GM20000 (cell line): ENCODE data around the gene BLTP3A.
"Not testable (repeated sequence)": the region's sequence is repeated elsewhere in the genome, so short reads cannot be mapped to it uniquely, and the experiment has no call there.

Experiments used
- DNase-seq: peaks from one replicate; pipeline ENCODE4 v3.0.0; 2012; ENCODE audit warnings: low spot score
- TF ChIP-seq, protein P1 (sequence below): IDR thresholded peaks from 2 replicates; pipeline ENCODE4 v1.5.1; 2012; ENCODE audit warnings: mild to moderate bottlenecking, control low read depth; ENCODE audit errors: extremely low read depth, missing control alignments

The BLTP3A gene

DNA sequence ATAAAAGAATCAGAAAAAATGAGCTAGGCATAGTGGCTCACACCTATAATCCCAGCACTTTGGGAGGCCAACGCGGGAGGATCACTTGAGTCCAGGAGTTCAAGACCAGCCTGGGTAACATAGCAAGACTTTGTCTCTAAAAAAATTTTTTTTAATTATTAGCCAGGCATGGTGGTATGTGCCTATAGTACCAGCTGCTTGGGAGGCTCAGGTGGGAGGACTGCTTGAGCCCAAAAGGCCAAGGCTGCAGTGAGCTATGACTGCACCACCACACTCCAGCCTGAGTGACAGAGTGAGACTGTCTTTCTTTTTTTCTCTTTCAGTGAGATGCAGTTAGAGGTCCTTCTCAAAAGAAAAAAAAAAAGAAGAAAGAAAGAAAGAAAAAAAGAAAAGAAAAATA is 43.1 kb upstream of the BLTP3A start:
- TF ChIP-seq, protein P1, sequence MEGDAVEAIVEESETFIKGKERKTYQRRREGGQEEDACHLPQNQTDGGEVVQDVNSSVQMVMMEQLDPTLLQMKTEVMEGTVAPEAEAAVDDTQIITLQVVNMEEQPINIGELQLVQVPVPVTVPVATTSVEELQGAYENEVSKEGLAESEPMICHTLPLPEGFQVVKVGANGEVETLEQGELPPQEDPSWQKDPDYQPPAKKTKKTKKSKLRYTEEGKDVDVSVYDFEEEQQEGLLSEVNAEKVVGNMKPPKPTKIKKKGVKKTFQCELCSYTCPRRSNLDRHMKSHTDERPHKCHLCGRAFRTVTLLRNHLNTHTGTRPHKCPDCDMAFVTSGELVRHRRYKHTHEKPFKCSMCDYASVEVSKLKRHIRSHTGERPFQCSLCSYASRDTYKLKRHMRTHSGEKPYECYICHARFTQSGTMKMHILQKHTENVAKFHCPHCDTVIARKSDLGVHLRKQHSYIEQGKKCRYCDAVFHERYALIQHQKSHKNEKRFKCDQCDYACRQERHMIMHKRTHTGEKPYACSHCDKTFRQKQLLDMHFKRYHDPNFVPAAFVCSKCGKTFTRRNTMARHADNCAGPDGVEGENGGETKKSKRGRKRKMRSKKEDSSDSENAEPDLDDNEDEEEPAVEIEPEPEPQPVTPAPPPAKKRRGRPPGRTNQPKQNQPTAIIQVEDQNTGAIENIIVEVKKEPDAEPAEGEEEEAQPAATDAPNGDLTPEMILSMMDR: no peak

DNA sequence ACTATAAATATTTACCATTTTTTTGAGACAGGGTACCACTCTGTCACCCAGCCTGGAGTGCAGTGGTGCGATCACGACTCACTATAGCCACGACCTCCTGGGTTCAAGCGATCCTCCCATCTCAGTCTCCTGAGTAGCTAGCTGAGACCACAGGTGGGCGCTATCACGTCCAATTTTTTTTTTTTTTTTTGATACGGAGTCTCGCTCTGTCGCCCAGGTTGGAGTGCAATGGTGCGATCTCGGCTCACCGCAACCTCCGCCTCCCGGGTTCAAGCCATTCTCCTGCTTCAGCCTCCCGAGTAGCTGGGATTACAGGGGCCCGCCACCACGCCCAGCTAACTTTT is 35.4 kb upstream of the BLTP3A start:
- DNase-seq: not testable (repeated sequence)

More for the DNA sequence above, 43.1 kb upstream of the BLTP3A start:
- no peak for DNase-seq

DNA sequence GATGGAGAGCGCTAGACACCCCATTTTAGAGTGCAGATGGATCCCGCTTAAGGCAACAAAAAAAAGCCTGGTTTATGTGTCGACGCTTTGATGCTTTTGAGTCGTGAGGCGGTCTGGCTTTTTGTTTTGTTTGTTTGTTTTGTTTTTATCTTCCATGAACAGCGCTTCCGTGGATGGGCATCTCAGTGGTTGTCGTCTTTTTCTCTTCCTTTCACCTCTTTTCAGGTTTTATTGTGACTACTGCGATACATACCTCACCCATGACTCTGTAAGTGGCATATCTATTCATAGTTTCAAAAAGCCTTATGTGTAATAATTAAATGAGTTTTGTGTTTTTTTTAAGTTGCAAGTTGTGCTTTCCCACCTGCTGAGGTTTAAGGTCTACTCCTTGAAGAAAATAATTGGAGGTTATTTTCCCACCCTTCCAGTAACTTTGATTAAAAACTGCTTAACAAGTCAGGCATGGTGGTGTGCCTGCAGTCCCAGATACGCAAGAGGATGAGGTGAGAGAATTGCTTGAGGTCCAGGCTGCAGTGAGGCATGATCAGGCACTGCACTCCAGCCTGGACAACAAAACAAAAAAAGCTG is 34.1 kb upstream of the BLTP3A start:
- TF ChIP-seq, protein P1: no peak
- DNase-seq: no peak

DNA sequence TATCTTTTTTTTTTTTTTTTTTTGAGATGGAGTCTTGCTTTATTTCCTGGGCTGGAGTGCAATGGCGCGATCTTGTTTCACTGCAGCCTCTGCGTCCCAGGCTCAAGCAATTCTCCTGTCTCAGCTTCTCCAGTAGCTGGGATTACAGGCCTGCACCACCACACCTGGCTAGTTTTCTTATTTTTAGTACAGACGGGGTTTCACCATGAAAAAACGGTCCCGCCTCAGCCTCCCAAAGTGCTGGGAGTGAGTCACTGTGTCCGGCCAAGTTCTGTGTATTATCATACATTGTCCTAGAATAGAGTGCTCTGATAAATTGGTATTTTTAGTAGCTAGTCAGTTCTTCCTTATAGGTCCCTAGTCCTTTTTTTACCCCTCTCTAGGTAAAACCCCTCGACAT is 31.8 kb upstream of the BLTP3A start:
- TF ChIP-seq, protein P1: no peak
- no peak for DNase-seq

DNA sequence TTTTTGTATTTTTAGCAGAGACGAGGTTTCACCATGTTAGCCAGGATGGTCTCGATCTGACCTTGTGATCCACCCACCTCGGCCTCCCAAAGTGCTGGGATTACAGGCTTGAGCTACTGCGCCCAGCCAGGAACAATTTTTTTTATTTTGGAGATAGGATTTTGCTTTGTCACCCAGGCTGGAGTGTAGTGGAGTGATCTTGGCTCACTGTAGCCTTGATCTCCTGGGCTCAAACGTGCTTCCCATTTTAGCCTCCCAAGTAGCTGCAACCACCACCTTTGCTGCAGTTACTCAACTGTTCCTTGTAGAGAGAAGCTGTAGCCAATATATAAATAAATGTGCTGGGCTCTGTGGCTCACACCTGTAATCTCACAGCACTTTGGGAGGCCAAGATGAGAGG is 30.2 kb upstream of the BLTP3A start:
- not testable (repeated sequence) for DNase-seq

DNA sequence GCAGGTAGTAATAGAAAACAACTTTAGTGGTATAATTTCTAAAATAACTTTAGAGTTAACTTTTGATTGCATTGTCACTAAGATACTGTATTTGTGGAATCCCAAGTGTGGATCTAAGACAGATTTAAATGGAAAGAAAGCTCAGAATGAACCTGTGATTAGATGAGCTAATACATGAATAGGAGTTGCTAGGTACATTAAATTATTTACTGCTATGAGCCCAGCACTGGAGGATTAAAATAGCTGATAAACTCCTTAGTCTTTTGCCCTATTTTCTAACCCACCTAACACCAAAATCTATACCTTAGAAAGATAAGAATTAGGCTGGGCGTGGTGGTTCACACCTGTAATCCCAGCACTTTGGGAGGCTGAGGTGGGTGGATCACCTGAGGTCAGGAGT is 23.7 kb upstream of the BLTP3A start:
- TF ChIP-seq, protein P1: no peak
- DNase-seq: no peak

DNA sequence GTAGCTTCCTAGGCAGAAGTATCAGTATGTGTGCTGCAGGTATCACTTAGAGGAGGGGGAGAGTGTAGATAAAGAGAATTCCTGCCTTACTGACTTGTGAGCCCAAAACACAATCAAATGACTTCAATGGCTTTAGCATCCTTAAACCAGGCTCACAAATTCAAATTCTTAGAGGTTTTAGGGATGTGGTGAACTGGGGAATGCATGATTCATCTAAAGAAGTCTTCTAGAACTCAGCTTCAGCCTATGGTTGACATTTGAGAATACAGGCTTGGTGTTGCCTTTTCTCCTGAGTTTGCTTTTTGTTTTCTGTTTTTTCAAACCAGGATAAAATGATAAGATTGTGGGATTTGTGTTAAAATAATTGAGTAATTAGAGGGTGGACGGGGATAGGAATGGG is 20.2 kb upstream of the BLTP3A start:
- TF ChIP-seq, protein P1: no peak
- no peak for DNase-seq

DNA sequence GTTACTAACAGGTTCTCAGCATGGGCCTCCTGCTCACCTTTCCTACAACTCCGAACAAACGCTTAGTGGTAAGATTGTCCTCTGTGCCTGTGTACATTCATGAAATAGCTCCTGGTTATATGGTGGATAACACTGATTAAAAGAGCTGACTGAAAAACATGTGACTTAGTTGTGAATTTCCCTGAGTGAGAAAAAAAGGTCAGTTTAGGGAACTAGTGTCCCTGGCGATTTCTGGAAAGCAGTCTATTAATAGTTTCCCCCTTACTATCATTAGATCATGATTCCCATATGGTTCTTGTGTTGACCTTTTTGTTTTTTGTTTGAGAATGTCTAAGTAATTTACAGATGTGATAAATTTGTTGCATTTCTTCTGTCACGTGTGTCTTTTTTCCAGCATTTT is 18.9 kb upstream of the BLTP3A start:
- TF ChIP-seq, protein P1: no peak
- DNase-seq: no peak

DNA sequence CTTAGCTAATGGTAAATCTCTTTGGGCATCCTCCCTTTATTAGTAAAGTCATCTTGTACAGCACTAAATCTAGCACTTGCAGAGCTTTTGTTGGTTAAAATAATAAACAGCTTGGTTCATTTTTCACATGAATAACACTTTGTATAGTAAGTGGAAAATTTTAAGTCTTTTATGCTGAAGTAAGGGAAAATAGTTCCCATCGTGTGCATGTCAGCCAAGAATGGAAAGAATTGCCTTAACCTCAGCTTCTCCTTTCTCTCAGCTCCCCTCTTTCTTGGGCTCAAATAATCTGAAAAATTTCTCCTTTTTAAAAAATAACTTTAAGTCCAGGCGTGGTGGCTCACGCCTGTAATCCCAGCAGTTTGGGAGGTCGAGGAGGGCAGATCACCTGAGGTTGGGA is 18.0 kb upstream of the BLTP3A start:
- TF ChIP-seq, protein P1: no peak
- DNase-seq: no peak
